ENCODE measurements around the gene EPHA10.
A peak's percentile ranks its signal among the peaks of the same experiment; 100 is the strongest.

EPHA10 gene

DNA sequence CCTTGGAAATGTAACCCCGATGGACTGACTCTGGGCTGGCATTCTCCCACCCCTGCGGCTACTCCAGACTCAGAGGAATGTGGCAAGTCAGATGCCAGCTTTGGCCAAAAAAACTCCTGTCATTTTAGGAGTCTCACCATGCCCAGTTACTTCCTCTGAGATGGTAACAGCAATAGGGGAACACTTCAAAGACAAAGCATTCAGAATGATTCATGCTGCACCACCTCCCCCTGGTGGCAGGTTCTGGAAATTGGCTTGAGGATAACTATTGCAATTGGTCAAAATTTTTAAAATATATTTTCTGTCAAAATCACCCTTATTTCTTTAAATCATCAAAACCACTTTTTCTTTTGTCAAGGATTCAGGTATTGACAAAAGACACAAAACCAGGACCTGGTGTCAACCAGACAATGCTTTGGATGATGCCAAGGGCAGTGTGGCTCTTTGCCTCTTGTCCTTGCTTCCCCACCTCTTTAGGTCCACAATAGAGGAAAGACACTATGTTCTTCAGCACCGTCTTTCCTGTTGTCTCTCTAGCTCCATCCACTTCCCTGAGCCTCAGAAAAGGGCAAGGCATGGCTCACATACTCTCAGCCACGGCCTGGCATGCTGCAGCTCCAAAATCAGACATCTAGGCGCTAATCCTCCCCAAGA is 82.5 kb downstream of the EPHA10 start:
- no peak for FAIRE-seq
- DNase-seq (ENCODE audit: insufficient read length, low spot score), result peak; percentile 53

DNA sequence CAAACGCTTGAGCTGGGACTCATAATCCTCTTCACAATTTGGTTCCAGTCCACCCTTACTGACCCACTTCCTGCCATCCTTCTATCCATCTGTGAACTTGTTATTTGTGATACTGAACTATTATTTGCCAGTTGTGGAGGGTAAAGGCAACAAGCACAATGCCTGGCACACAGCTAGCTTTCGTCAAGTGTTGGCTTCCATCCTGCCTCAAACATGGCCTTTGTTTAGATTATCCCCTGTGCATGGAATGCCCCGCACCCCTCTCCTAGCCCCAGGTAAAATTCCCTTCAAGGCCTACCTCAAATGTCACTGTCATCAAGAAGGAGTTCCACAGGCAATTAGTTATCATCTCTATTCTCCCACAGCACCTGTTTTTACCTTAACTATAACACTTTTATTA is 84.0 kb downstream of the EPHA10 start:
- no peak for DNase-seq (ENCODE audit: insufficient read length, low spot score)

DNA sequence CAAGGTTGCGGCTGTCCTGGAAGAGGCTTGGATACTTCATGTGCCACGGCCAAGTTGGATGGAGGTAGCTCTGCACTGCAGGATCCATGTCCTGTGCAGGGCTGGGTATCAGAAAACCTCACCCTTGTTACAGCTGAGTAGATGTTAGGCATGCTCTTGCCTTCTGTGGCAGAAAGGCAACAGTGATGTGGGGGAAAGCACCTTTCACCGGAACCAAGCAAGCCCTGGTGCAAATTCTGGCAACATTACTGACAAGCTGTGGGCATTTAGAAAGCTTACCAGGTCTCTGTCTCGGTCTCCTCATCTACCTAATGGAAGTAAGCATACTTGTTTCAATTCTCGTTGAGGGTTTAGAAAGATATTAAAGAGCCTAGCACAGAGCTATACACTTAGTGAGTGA is 87.1 kb downstream of the EPHA10 start:
- DNase-seq (ENCODE audit: insufficient read length, low spot score) (no peak), FAIRE-seq (no peak)

More for the DNA sequence above, 84.0 kb downstream of the EPHA10 start:
- FAIRE-seq, result no peak

DNA sequence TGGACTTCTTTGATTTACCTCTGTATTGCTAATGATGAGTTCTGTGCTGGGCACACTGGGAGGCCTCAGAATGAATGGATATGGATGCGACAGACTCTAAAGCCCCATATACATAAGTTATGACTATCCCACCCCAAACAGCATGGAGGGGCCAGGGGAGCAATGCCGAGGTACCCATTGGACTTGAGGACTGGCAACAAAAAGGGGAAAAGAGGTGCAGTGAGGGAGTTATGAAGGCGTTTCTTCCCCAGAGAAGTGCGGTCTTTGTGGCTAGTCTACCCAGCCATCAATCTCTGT is 87.8 kb downstream of the EPHA10 start:
- FAIRE-seq, result no peak
- DNase-seq (ENCODE audit: insufficient read length, low spot score), result no peak

DNA sequence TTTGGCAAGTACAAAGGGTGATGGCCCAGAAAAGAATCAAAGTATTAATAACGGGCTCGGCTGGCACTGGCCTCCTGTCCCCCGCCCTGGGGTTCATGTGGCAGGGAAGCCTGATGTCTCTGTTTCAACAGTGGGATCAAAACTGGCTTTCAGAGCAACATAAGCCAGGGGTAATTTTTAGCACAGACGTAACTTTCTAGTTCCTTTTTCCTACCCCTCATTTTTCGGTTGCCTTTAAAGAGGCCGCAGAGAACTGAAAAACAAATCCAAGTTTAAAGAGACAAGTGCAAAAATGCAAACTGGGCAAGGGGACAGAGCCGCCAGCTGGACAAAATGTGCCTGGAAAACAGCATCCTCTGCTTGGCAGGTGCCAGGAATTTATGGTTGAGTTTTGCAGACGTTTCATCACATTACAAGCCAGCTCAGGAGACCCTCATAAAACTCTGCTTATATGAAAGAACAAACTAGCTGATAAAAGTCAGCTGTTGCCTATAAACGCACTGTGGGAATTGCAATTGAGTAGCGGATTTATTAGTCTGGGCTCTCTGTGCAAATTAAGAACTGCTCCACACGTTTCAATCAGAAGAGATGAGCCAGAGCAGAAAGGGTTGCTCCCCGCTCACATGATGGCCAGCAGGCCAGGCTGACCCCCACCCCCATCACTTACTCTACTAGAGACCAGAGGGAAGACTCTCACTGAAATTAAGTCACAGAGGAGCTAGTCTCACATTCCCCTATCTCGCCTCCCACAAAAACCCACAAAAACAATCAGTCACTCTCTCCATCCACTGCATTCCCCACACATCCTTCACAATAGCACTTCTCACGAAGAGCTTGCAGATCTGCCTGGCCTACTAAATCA is 88.4 kb downstream of the EPHA10 start:
- FAIRE-seq (no peak), DNase-seq (ENCODE audit: insufficient read length, low spot score) (no peak)

DNA sequence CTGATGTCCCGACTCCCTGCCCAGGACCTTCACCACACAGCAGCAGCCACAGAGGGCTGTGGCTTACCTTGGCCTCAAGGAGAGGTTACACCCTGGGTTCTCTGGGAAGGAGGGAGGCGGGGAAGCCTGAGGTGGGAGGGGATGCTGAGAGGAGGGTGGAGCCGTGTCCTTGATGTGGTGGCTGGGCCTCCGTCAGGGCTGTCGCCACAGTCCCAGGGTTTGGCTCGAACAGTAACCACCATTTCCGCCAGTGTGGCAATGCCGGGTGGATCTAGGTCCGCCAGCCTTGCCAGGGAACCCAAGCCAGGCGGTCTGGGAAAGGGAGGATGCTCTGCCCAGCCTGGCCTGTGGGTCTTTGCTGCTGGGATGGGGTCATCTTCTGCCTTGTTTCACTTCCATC is 91.0 kb downstream of the EPHA10 start:
- FAIRE-seq (no peak), DNase-seq (ENCODE audit: insufficient read length, low spot score) (no peak)

DNA sequence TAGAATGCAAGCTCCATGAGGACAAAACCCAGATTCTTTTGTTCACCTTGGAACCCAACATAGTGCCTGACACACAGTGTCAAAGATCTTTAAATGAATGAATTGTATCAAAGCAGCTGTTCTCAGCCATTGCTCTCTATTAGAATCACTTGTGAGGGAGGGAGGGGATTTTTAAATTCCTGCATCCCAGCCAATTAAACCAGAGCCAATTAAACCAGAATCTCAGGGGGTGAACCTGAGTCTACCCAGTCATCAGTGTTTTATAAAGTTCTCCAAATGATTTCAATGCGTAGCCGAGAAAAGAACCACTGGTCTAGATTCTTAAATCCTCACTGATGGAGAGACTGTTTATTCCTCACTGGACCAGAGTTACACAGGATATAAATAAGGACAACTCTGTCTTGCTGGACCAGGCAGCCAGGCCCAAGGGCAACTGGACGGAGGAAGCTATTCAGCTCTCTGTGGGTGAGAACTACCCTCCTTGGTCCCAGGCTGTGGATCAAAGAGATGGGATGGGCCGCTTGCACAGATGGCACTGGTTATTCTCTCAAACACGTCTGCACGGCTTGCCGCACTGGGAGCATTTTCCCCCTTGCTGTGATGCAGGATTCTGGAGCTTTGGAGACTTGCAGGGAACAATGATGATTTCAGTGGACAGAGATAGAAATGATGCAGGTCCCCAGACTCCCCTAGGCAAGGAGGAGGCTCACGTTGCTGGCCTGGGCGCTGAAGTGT is 92.6 kb downstream of the EPHA10 start:
- DNase-seq (ENCODE audit: insufficient read length, low spot score), result no peak
- FAIRE-seq, result no peak

DNA sequence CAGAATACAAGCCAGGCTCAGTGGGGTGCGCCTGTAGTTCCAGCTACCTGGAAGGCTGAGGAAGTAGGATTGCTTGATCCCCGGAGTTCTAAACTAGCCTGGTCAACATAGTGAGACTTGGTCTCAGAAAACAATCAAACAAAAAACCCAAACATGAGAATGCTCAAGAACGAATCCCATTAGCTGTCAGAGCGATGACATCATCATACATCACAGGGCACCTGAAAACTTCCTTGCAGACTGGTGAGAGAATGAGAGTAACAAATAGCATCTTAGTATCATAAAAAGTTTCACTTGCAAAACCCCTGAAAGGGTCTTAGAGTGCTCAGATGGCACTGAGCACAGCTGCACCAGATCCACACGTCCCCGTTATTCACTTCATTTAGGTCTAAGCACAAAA is 93.7 kb downstream of the EPHA10 start:
- DNase-seq (ENCODE audit: insufficient read length, low spot score) (no peak), FAIRE-seq (no peak)

DNA sequence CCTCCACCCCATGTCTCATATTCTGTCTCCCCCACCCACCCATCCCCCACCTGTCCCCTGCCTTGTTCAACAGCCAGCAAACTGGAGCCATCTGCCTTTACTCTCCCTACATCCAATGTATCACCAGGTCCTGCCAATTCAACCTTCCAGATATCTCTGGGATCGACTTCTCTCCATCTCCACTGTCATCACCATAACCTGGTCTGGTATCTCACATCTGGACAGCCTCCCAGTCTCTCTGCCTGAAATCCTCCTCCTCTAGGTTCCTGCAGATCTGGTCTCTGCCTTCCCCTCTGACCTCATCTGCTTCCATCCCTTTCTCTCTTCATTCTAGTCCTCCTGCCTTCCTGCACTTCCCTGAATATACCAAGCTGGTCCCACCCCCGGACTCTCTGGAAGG is 94.8 kb downstream of the EPHA10 start:
- FAIRE-seq (no peak), DNase-seq (ENCODE audit: insufficient read length, low spot score) (no peak)

DNA sequence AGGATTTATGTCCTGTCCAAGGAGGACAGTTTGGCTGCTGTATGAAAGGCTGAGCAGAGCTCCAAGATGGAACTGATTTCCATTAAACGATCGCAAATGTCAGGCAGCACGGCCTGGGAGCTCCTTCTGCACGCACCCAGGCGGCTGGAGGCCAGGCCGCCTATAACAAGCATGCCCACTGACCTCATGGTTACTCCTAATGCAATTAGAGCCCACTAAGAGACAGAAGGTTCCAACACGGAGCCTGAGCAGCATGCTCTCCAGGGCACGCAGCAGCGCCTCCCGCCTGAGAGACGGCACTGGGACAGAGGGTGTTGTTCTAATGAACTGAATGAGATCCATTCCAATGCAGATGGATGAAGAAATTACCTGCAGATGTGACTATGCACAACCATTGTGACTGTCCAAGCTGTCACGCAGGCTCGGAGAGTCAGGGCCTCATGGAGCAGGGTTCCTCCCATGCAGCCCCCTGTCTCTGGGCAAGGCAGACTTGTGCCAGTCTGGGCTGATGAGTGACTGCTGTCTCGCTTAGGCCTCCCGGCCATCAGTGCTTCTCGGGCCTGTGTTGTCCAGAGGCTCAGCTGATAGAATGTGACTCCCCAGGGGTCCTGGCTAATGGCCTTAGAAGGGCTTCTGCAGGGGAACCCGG is 97.8 kb downstream of the EPHA10 start:
- FAIRE-seq, result no peak
- DNase-seq (ENCODE audit: insufficient read length, low spot score), result no peak

DNA sequence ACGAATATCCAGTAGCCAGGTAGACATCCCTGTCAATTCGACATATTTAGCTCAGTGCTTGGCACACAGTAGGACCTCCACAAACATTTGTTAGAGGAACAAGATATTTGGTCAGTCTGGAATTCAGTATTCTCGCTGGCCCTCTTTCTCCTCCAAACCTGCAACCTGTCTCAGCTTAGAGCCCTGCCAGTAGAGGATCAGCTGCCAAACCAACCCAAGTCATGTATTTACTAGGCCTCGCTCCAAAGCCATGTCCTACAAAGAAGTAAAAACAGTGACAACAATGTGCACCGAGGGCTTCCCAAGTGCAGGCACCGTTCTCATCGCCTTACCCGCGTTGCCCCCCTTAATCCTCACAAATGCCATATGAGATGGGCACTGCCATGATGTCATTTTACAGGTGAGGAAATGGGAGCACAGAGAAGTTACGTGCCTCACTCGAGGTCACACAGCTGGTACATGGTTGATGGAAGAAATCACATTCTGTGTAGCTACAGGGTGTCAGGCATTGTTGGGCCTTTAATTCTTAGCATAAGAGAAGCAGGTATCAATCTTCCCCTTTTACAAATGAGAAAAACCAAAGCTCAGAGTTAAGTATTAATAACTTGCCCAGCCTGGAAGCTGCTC is 98.6 kb downstream of the EPHA10 start:
- FAIRE-seq (no peak), DNase-seq (ENCODE audit: insufficient read length, low spot score) (no peak)

All from HTR-8/SVneo (cell line).